ENCODE data around the gene CHST11. TPM values are rescaled to one million over a fixed set of nuclear protein-coding genes. Genes with fewer than 3 reads are reported as not detected.

The CHST11 gene
- total RNA-seq, 1 experiment from 2014 or later, result 6.7 TPM

- Histone ChIP-seq H4K91ac (ENCODE audit: insufficient read length, low read depth, low read length) (no peak overlapping the region), H3K27me3 (ENCODE audit: insufficient read depth, low read length) (no peaks in the 10 kb centered on the region), H3K9ac (ENCODE audit: extremely low read depth, insufficient read length, low read length) (no peak overlapping the region), H2AK5ac (ENCODE audit: insufficient read length, low read length) (no peak overlapping the region), H3K56ac (ENCODE audit: insufficient read length, low read depth, low read length) (no peak overlapping the region), H3K4me2 (ENCODE audit: insufficient read depth, insufficient read length, low read length) (no peak overlapping the region), H2AFZ (ENCODE audit: low read length) (no peak overlapping the region), H3K9me3 (ENCODE audit: control insufficient read depth, low read depth, low read length) (no peaks in the 10 kb centered on the region), H3K18ac (ENCODE audit: insufficient read length, low read depth, low read length) (no peak overlapping the region), H2BK20ac (ENCODE audit: low read depth, low read length, poor library complexity, severe bottlenecking) (no peak overlapping the region), H2BK120ac (ENCODE audit: low read depth, low read length, poor library complexity, severe bottlenecking) (no peak overlapping the region), H3K79me1 (ENCODE audit: insufficient read depth, low read depth, low read length, poor library complexity, severe bottlenecking) (no peaks in the 10 kb centered on the region), H3K4ac (ENCODE audit: low read depth, low read length) (no peak overlapping the region), H3K4me1 (ENCODE audit: insufficient read depth, low read length) (peaks cover 2% of the 10 kb centered on the region; the same call in 1 of the 2 replicates), H3K23ac (ENCODE audit: insufficient read length, low read depth, low read length) (no peak overlapping the region), H4K8ac (replicated peaks; ENCODE audit: insufficient read length, low read depth, low read length) (no peak overlapping the region), H2BK5ac (ENCODE audit: insufficient read length, low read length) (no peak overlapping the region), H3K23me2 (ENCODE audit: insufficient read length, low read depth, low read length, poor library complexity, severe bottlenecking) (no peaks in the 10 kb centered on the region), H3K27ac (ENCODE audit: insufficient read length, low read depth, low read length) (no peak overlapping the region), H4K20me1 (ENCODE audit: control insufficient read depth, insufficient read depth, insufficient read length) (no peaks in the 10 kb centered on the region), H3T11ph (ENCODE audit: low read length) (no peak overlapping the region), H2BK12ac (ENCODE audit: insufficient read length, low read depth, low read length) (no peak overlapping the region), H3K14ac (ENCODE audit: insufficient read depth, low read length) (no peak overlapping the region), H4K5ac (ENCODE audit: insufficient read length, low read depth, low read length) (no peak overlapping the region), H2BK15ac (ENCODE audit: low read depth, low read length) (no peak overlapping the region), H3K79me2 (ENCODE audit: insufficient read depth, low read length) (no peaks in the 10 kb centered on the region)
- Mint-ChIP-seq H3K4me3 (no peak overlapping the region), H3K27ac (no peak overlapping the region), H3K9me3 (no peaks in the 10 kb centered on the region; a peak in 2 of 5 replicates), H3K36me3 (ENCODE audit: insufficient read depth in 1 of 3, low read depth in 3 of 3) (peaks cover 0 to 7% (median 0%) of the 10 kb centered on the region in 3 experiments; a peak in 2 of 7 replicates), H3K27me3 (ENCODE audit: low read depth) (no peaks in the 10 kb centered on the region), H3K4me1 (peaks cover 41 to 59% of the 10 kb centered on the region in 2 experiments)
- no peak for DNase-seq
- TF ChIP-seq CTCF (conservative IDR thresholded peaks at IDR 0.05), result no peak
- no CpG with 5 or more reads among the region's 7 CpGs for WGBS (ENCODE audit: extremely low coverage, insufficient read length, low lambda C conversion rate)
Measured at GRCh38 chr12:104505095-104505818, 48.5 kb downstream of the CHST11 start.
